ENCODE measurements around the gene GDPGP1. TPM values are rescaled to one million over a fixed set of nuclear protein-coding genes. Genes with fewer than 3 reads are reported as not detected.
A peak's percentile ranks its signal among the peaks of the same experiment; 100 is the strongest.

The GDPGP1 gene
- total and polyA plus RNA-seq, 2 of the 4 experiments (the other 2 are of a cell fraction), result 2.3 to 4.1 TPM

- Histone ChIP-seq H3K27ac (ENCODE audit: insufficient read depth, low read length) (no peak overlapping the region), H3K23ac (ENCODE audit: low read depth, low read length) (no peak overlapping the region), H3K4me1 (ENCODE audit: control insufficient read depth, insufficient read depth, low read length) (peaks cover 3% of the 10 kb centered on the region; the same call in 1 of the 2 replicates), H2AK5ac (ENCODE audit: low read depth, low read length) (peak overlapping the region; percentile 45; the same call in 1 of the 2 replicates), H3K36me3 (ENCODE audit: control insufficient read depth, insufficient read depth, low read length) (peaks cover 17% of the 10 kb centered on the region), H3K18ac (ENCODE audit: low read depth, low read length) (no peak overlapping the region), H3K4ac (ENCODE audit: low read depth, low read length) (no peak overlapping the region), H3K4me2 (ENCODE audit: low read depth, low read length) (no peak overlapping the region), H4K91ac (ENCODE audit: insufficient read depth, low read depth, low read length) (no peak overlapping the region), H4K8ac (ENCODE audit: low read depth in 2 of 2, low read length in 2 of 2) (peak overlapping the region in 1 of 2 experiments; percentile 9; a peak in 1 of 4 replicates), H3K56ac (ENCODE audit: extremely low read depth, insufficient read depth, low read length) (no peak overlapping the region), H2AK9ac (replicated peaks; ENCODE audit: low read depth, low read length, poor library complexity) (peak overlapping the region; percentile 73), H3K14ac (replicated peaks; ENCODE audit: low read depth, low read length) (no peak overlapping the region), H2BK20ac (ENCODE audit: low read depth, low read length) (no peak overlapping the region), H3K9me3 (ENCODE audit: control insufficient read depth, insufficient read depth, low read length) (no peaks in the 10 kb centered on the region), H4K20me1 (ENCODE audit: insufficient read depth, low read length) (no peaks in the 10 kb centered on the region), H2BK5ac (ENCODE audit: low read depth, low read length, poor library complexity, severe bottlenecking) (no peak overlapping the region), H3K4me3 (ENCODE audit: insufficient read depth, low read depth, low read length) (no peak overlapping the region), H4K5ac (ENCODE audit: low read depth, low read length) (no peak overlapping the region), H3K79me1 (ENCODE audit: low read depth in 1 of 2, low read length in 2 of 2) (peaks cover 5 to 7% of the 10 kb centered on the region in 2 experiments; a peak in 2 of 4 replicates), H2BK15ac (ENCODE audit: low read depth, low read length) (no peak overlapping the region), H2AFZ (replicated peaks; ENCODE audit: low read length, poor library complexity) (peak overlapping the region; percentile 65), H3K9me1 (ENCODE audit: insufficient read depth, low read length) (no peaks in the 10 kb centered on the region), H3K9ac (ENCODE audit: low read depth, low read length) (no peak overlapping the region), H2BK120ac (ENCODE audit: low read depth, low read length) (no peak overlapping the region), H3K27me3 (ENCODE audit: control insufficient read depth, insufficient read depth, low read length) (no peaks in the 10 kb centered on the region)
- no peak for DNase-seq
- no peak for TF ChIP-seq MAZ (IDR thresholded peaks at IDR 0.05; ENCODE audit: borderline replicate concordance, low read depth, low read length)
- peak; percentile 57 for TF ChIP-seq RAD21 (IDR thresholded peaks at IDR 0.05; ENCODE audit: low read length)
- TF ChIP-seq SMC3 (IDR thresholded peaks at IDR 0.05; ENCODE audit: low read depth, low read length), result peak; percentile 55
- TF ChIP-seq, protein P1, sequence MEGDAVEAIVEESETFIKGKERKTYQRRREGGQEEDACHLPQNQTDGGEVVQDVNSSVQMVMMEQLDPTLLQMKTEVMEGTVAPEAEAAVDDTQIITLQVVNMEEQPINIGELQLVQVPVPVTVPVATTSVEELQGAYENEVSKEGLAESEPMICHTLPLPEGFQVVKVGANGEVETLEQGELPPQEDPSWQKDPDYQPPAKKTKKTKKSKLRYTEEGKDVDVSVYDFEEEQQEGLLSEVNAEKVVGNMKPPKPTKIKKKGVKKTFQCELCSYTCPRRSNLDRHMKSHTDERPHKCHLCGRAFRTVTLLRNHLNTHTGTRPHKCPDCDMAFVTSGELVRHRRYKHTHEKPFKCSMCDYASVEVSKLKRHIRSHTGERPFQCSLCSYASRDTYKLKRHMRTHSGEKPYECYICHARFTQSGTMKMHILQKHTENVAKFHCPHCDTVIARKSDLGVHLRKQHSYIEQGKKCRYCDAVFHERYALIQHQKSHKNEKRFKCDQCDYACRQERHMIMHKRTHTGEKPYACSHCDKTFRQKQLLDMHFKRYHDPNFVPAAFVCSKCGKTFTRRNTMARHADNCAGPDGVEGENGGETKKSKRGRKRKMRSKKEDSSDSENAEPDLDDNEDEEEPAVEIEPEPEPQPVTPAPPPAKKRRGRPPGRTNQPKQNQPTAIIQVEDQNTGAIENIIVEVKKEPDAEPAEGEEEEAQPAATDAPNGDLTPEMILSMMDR (conservative IDR thresholded peaks at IDR 0.05; ENCODE audit: low read depth, low read length), result peak; percentile 57
- no peak for TF ChIP-seq RFX5 (IDR thresholded peaks at IDR 0.05; ENCODE audit: low read depth, low read length)
- no TSS peak for BruUV-seq (replicated peaks)
- intact Hi-C loops (cut with micrococcal nuclease) (loop anchor here (10.0 kb wide), 1 partner anchor 135 kb away; no protein-coding TSS in a partner anchor), dilution Hi-C loops (cut with HindIII; ENCODE audit: low sequenced_read_pairs, unreplicated experiment) (no loop called here), in situ Hi-C loops (cut with MboI; ENCODE audit: low sequenced_read_pairs) (loop anchor here (5.0 to 10.0 kb wide), 2 partner anchors 57 to 325 kb away; partner anchors contain the start of gene AP3S2)
- WGBS, 2 experiments (ENCODE audit: extremely low coverage in 2 of 2, insufficient read length in 1 of 2), result 61% methylated on average over 5 of the region's 17 CpGs; no CpG with 5 or more reads in 1 of the 2 experiments
- POLR2A ChIA-PET (ENCODE audit: unreplicated experiment), result no interaction called here
- ATAC-seq (ENCODE audit: low read depth), result peak; percentile 71
- CTCF ChIA-PET, result interaction anchor here (1.0 to 1.1 kb wide), 2 partner anchors 68 to 74 kb away, joined by 3 read pairs; no protein-coding TSS in a partner anchor
These were observed 14.4 kb upstream of the GDPGP1 start for GRCh38 chr15:90219421-90220141.
